Esophagus squamous epithelium (tissue), 4 donors: ENCODE measurements around the gene DNAAF5.

Experiments
- POLR2A ChIP-seq, 4 donors: fragments of 450-650 bp; IDR thresholded peaks; one replicate each; pipeline ENCODE4 v1.6.1; 2017; ENCODE audit warnings: antibody characterized with exemption in 4 of 4, mild to moderate bottlenecking in 4 of 4, moderate library complexity in 3 of 4
- TF ChIP-seq, protein P1 (sequence below), 6 experiments: fragments of 450-650 bp in 4 of 6; fragments of 200-600 bp in 2 of 6; sonication (generic) in 2 of 6; IDR thresholded peaks; one replicate each; pipeline ENCODE4 v1.5.1; 2016 to 2019; ENCODE audit warnings: antibody characterized with exemption in 6 of 6, mild to moderate bottlenecking in 4 of 6, moderate library complexity in 4 of 6

DNA sequence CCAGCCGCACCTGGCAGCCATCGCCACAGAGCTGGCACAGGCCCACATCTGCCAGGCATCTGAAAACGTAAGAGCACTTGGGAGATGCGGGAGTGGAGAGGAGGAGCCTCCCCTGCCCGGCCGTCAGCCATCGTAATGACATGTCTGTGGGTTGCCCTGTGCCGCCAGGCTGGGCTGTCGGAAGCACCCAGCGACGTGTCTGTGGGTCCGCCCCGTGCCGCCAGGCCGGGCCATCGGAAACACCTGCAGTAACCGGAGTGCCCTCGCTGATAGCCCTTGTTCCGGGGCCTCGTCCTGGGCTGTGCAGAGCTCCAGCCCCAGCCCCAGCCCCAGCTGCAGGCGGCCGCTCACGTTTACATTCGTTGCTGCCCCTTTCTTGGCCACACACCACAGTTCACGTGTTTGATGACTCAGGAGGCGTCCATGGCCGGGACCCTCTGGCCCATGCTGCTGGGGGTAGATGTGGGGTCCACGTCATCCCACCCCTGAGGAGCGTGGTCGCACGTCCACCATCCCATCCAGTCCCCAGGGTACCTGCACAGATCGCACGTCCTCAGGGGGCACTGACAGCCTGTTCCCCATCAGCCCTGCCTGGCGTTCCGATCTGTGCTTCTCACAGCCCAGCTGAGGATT, 30.5 kb downstream of the DNAAF5 start:
- no peak for TF ChIP-seq POLR2A (IDR thresholded peaks at IDR 0.05)
- TF ChIP-seq, protein P1, sequence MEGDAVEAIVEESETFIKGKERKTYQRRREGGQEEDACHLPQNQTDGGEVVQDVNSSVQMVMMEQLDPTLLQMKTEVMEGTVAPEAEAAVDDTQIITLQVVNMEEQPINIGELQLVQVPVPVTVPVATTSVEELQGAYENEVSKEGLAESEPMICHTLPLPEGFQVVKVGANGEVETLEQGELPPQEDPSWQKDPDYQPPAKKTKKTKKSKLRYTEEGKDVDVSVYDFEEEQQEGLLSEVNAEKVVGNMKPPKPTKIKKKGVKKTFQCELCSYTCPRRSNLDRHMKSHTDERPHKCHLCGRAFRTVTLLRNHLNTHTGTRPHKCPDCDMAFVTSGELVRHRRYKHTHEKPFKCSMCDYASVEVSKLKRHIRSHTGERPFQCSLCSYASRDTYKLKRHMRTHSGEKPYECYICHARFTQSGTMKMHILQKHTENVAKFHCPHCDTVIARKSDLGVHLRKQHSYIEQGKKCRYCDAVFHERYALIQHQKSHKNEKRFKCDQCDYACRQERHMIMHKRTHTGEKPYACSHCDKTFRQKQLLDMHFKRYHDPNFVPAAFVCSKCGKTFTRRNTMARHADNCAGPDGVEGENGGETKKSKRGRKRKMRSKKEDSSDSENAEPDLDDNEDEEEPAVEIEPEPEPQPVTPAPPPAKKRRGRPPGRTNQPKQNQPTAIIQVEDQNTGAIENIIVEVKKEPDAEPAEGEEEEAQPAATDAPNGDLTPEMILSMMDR (IDR thresholded peaks at IDR 0.05): no peak
